Measurements from ENCODE around the gene OR8H1.

Gene OR8H1, protein sequence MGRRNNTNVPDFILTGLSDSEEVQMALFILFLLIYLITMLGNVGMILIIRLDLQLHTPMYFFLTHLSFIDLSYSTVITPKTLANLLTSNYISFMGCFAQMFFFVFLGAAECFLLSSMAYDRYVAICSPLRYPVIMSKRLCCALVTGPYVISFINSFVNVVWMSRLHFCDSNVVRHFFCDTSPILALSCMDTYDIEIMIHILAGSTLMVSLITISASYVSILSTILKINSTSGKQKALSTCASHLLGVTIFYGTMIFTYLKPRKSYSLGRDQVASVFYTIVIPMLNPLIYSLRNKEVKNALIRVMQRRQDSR

DNA sequence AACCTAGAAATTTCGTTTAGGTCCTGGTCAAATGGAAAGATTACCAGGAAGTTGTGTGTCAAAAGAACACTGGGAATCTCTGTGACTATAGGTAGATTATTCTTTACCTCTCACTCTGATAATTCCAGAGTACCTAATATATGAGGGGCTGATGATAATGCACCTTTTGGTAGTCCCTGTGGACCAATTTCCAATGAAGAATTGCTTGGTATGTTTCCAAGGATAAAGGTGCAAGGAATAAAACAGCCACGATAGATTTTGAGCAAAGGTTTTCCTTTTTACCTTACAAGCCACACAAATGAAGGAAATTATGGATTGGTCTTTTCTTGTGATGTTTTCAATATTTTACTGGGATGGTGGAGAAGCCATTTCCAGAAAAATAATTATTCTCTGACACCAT lies at the start of gene OR8H1:
Gene OR8H1, minus strand, starts transcription at position 101 of the 400 bp plus-strand sequence. CDS start 1,192 bp downstream, outside the sequence.
- FAIRE-seq, result no peak

DNA sequence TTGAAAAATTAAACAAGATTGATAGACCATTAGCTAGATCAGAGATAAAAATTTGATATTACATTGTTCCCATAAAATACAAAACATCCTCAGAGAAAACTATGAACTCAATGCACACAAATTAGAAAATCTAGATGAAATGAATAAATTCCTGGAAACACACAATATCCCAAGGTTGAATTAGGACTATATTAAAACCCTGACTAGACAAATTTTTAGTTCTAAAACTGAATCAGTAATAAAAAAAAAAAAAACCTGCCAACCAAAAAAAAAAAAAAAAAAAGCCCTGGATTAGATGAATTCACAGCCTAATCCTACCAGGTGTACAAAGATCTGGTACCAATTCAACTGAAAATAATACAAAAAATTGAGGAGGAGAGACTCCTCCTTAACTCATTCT lies 48.2 kb upstream of the OR8H1 start:
- FAIRE-seq, result no peak

DNA sequence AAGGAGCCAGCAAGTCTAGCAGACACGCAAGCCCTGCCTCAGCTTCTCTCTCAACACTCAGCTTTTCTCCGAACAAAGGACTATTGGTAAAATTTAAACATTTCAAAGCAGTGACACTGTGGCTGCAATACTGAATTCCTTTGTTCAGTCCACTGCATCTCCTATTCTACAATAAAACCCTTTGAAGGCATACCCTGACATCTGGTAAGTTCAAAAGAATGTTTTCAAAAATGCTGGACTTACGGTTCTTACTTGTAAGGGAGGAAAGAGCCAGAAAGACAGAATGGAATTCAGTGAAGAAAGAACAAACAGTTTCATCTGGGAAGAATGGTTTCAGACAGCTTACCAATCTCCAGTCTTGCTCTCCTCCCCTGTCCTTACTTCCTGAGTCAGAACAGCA lies 41.1 kb upstream of the OR8H1 start:
- no peak for FAIRE-seq

DNA sequence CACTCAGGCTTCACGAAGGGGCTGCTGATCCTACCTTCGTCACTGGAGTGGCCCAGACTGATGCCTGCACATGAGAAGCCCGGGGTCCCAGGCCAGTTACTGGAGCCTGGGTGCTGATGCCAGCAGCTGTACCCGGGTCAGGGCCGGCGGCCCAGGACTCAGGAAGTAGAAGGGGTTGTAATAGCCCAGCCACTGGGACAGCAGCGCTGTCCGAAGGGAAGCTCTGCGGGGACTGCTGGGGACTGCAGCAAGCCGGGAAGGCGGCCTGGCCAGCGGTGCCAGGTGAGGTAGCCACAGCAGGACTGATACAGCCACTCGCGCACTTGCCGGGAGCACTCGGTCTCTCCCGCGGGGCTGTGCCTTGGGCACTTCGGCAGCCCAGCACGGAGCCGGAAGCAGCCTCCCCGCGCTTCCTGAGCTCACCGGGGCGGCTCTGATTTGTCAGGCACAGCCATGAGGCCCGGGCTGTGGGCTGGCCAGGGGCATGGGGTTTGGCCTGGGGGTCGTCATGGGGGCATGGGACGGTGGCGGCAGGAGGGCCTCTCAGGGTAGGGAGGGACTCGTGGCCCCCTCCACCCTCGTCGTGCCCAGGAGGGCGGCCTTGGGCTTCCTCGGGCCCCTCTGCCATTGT lies 39.9 kb upstream of the OR8H1 start:
- FAIRE-seq, result no peak

- no peak for FAIRE-seq
These were observed 22.8 kb upstream of the OR8H1 start, which contains the start of gene OR8K3 for GRCh38 chr11:56314844-56315243. Gene OR8K3 (plus strand): TSS chr11:56315144. CDS start chr11:56318307, 3,163 bp downstream.

DNA sequence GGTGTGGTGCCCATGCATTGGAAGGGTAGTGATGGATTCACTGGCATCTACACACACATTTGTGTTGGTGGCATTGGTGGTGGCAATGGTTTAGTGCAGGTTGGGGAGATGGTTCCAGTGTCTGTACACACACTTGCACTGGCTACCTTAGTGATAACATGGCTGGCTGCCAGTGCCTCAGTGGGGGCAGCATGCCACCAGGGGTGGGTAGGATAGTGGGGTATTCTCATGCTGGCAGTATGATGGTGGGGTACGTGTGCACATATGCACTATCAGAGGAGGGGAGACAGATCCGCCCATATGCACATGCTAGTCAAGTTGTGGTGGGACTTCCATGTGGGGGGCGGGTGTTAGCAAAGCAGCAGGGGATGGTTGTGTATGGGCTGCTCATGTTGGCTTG lies 15.8 kb upstream of the OR8H1 start:
- FAIRE-seq, result no peak

DNA sequence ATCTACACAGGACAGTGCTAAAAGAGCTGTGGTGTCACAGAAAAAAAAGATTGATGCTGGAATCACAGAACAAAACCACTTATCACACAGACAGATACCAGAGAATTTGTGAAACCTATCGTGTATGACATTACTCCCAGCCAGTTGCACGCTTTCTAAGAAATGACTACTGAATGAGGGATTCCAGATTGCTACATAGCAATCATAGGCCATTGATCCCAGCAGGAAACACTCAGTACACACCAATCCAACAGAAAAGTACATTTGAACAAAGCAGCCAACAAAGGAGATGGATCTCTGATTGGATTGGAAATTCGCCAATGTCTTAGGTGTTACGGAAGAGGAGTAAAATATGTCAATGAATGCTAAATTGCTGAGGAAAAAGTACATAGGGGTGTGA lies 4.8 kb upstream of the OR8H1 start:
- no peak for FAIRE-seq

DNA sequence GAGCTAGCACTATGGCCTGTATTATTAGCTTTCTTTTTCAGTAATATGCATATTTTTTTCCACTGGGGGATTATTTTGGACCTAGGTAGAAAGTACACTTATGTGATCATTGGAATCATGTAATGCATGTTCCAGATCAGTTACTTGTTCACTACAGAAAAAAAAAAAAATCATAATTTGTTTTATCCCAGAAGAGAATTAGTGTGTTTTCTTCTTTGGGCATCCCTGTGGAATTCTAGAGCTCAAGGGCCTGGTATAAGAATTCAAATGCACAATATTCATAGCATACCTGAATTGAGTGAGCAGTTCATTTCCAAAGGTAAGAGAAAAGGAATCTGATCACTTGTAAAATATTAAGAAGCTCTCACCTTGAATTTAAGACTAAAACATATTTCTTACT lies 18.2 kb downstream of the OR8H1 start, which contains the start of gene OR5T1:
Gene OR5T1, plus strand, starts transcription at position 301 of the 400 bp plus-strand sequence. CDS start 1,485 bp downstream, outside the sequence.
- FAIRE-seq, result no peak

DNA sequence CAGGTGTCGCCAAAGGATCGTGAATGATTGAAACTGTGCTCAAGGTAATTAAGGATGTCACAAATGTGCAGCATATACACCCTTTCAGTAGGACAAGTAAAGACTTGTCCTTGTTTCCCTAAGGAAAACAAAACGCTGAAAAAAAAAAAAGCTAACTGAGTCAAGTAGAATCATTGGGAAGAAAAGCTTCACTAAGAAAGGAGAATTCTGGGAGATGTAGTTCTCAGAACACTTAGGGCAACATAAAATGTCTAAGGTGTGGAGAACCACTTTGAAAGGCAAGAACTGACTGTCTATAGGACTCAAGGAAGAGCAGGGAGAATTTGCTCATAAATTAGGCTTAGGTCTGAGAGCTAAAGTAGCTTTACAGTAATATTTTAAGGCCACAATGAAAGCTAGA lies 21.0 kb downstream of the OR8H1 start:
- FAIRE-seq, result no peak

DNA sequence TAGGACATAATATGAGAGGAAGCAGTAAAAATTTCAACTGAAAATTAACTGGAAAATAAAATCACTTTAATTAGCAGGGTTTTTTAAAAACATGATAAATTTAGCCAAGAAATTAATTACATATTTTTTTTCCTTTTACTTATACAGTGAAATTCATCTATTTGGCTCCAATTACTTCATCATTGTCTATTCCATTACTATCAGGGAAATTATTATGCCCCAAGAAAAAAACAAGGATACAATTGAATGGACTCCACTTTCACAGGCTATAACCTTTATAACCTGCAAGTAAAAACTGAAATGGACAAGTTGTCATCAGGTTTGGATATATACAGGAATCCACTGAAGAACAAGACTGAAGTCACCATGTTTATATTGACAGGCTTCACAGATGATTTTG lies 40.1 kb downstream of the OR8H1 start, which contains the start of gene OR5T3:
Gene OR5T3, plus strand, starts transcription at position 301 of the 400 bp plus-strand sequence. Its CDS starts 0 bp downstream, at position 301.
- FAIRE-seq, result no peak
